Transverse colon (tissue), 4 donors: ENCODE measurements around the gene ASB13. TPM values are rescaled to one million over a fixed set of nuclear protein-coding genes. Genes with fewer than 3 reads are reported as not detected.

Experiments
- DNase-seq: peaks from one replicate; pipeline ENCODE4 v3.0.0-alpha.2; 2019
- H3K27ac ChIP-seq, 4 donors: fragments of 200-600 bp; sonication (generic); 2 replicates each; pipeline ENCODE4 v1.5.1; 2016 to 2018; ENCODE audit warnings: inconsistent platforms in 4 of 4
- H3K27me3 ChIP-seq: fragments of 200-600 bp; sonication (generic); 2 replicates; pipeline ENCODE4 v1.5.1; 2017; ENCODE audit warnings: inconsistent platforms
- H3K36me3 ChIP-seq, 4 donors: fragments of 200-600 bp; sonication (generic); 2 replicates each; pipeline ENCODE4 v1.5.1; 2017 to 2019; ENCODE audit warnings: inconsistent platforms in 4 of 4
- H3K4me1 ChIP-seq, 4 donors: fragments of 200-600 bp; sonication (generic); 2 replicates each; pipeline ENCODE4 v1.5.1; 2017 to 2020; ENCODE audit warnings: inconsistent platforms in 4 of 4
- H3K4me3 ChIP-seq, 4 donors: fragments of 200-600 bp; sonication (generic); 1 replicate in 1 of 4; 2 replicates in 3 of 4; pipeline versions ENCODE4 v1.5.1 to v1.6.1; 2017 to 2019; ENCODE audit warnings: inconsistent platforms in 4 of 4
- H3K9me3 ChIP-seq, 2 donors: fragments of 200-600 bp; sonication (generic); 2 replicates each; pipeline ENCODE4 v1.5.1; 2017 to 2019; ENCODE audit warnings: inconsistent platforms in 2 of 2
- CTCF ChIP-seq, 5 experiments: fragments of 200-600 bp in 3 of 5; fragments of 450-650 bp in 2 of 5; sonication (generic) in 3 of 5; IDR thresholded peaks; 1 replicate in 2 of 5; 2 replicates in 3 of 5; pipeline ENCODE4 v1.5.1; 2016 to 2017; ENCODE audit warnings: antibody characterized with exemption in 5 of 5, inconsistent platforms in 3 of 5, mild to moderate bottlenecking in 2 of 5, moderate library complexity in 1 of 5
- EP300 ChIP-seq: sonication (generic); formaldehyde crosslinking; IDR thresholded peaks from one replicate; pipeline ENCODE4 v1.6.1; 2017; ENCODE audit warnings: antibody characterized with exemption, low read depth
- POLR2A ChIP-seq: fragments of 450-650 bp; IDR thresholded peaks from one replicate; pipeline ENCODE4 v1.6.1; 2016; ENCODE audit warnings: antibody characterized with exemption, mild to moderate bottlenecking, moderate library complexity
- POLR2AphosphoS5 ChIP-seq, 3 donors: sonication (generic); formaldehyde crosslinking; IDR thresholded peaks; one replicate each; pipeline ENCODE4 v1.6.1; 2016; ENCODE audit warnings: antibody characterized with exemption in 3 of 3
- WGBS, 2 donors: methylation state at CpG; one replicate each; pipeline ENCODE4 v1.1.5; 2018; ENCODE audit warnings: low coverage in 1 of 2; 5-methylcytosine and 5-hydroxymethylcytosine counted together
- in situ Hi-C, 4 donors: fragments of 200-750 bp; cut with MboI; loops; one replicate each; pipeline versions ENCODE4 v1.15.0 to v1.15.1; 2017; ENCODE audit warnings: low sequenced_read_pairs in 3 of 4, low pct_ligation_motif_present in 1 of 4, low pct_unique_long_range_greater_than_20kb in 1 of 4
- intact Hi-C: fragments of 100-400 bp; cut with DNase I; formaldehyde crosslinking; loops from one replicate; pipeline ENCODE4 v1.15.1; 2023; ENCODE audit warnings: low total_unique reads
- total RNA-seq, 4 donors: library from RNA; depleted of rRNA; stranded (reverse); fragments of >200 nt; gene quantifications; one replicate each; pipeline ENCODE4 v1.1.0, GENCODE V29; 2016

Gene ASB13
- total RNA-seq, 4 donors from 2014 or later: 14.5 to 73.3 (median 61.0) TPM

GRCh38 chr10:5641501-5641900, 24.9 kb downstream of the ASB13 start:
- H3K36me3 ChIP-seq: peaks cover 0 to 36% (median 11%) of the 10 kb centered on the region in 4 donors
- in situ Hi-C loops: no loop called here
- WGBS, 2 donors: 94% methylated on average over 25 of the region's 25 CpGs; no CpG with 5 or more reads in 1 of the 2 donors

GRCh38 chr10:5640501-5640900, 25.9 kb downstream of the ASB13 start:
- peaks cover 7 to 26% (median 17%) of the 10 kb centered on the region in 4 donors for H3K4me1 ChIP-seq
- H3K27me3 ChIP-seq: no peaks in the 10 kb centered on the region
- no peak overlapping the region for H3K4me3 ChIP-seq
- H3K27ac ChIP-seq: peak overlapping the region; percentile 1 to 44 (median 29)
- in situ Hi-C loops: no loop called here
- peak; percentile 33 for DNase-seq
- peaks cover 0 to 36% (median 11%) of the 10 kb centered on the region in 4 donors for H3K36me3 ChIP-seq
- 36 to 58% methylated on average over 4 to 13 of the region's 13 CpGs for WGBS, 2 donors
- intact Hi-C loops: no loop called here
- TF ChIP-seq POLR2AphosphoS5 (IDR thresholded peaks at IDR 0.05) (no peak), CTCF (IDR thresholded peaks at IDR 0.05) (no peak), POLR2A (no peak), EP300 (no peak)
- H3K9me3 ChIP-seq: no peaks in the 10 kb centered on the region

More at GRCh38 chr10:5641501-5641900, 24.9 kb downstream of the ASB13 start:
- Histone ChIP-seq H3K4me1 (peaks cover 10 to 36% (median 25%) of the 10 kb centered on the region in 4 donors), H3K27ac (no peak overlapping the region), H3K4me3 (no peak overlapping the region), H3K9me3 (no peaks in the 10 kb centered on the region), H3K27me3 (no peaks in the 10 kb centered on the region)
- intact Hi-C loops: no loop called here
- TF ChIP-seq POLR2AphosphoS5 (IDR thresholded peaks at IDR 0.05): no peak
- TF ChIP-seq CTCF (IDR thresholded peaks at IDR 0.05): no peak
- TF ChIP-seq POLR2A: no peak
- TF ChIP-seq EP300: no peak
- no peak for DNase-seq

- Histone ChIP-seq H3K27me3 (no peaks in the 10 kb centered on the region), H3K27ac (peak overlapping the region in 3 of 4 donors; percentile 29 to 44 (median 29)), H3K4me3 (no peak overlapping the region), H3K9me3 (no peaks in the 10 kb centered on the region), H3K36me3 (peaks cover 0 to 36% (median 11%) of the 10 kb centered on the region in 4 donors), H3K4me1 (peaks cover 5 to 21% (median 15%) of the 10 kb centered on the region in 4 donors)
- TF ChIP-seq EP300 (no peak), CTCF (IDR thresholded peaks at IDR 0.05) (no peak), POLR2A (no peak), POLR2AphosphoS5 (IDR thresholded peaks at IDR 0.05) (no peak)
- in situ Hi-C loops (no loop called here), intact Hi-C loops (no loop called here)
- DNase-seq: no peak
- WGBS, 2 donors: 87% methylated on average over 12 of the region's 12 CpGs; no CpG with 5 or more reads in 1 of the 2 donors
Observed at GRCh38 chr10:5640036-5640435, 26.4 kb downstream of the ASB13 start.

- H3K9me3 ChIP-seq: no peaks in the 10 kb centered on the region
- no peak overlapping the region for H3K4me3 ChIP-seq
- 92% methylated on average over 17 of the region's 17 CpGs; no CpG with 5 or more reads in 1 of the 2 donors for WGBS, 2 donors
- peaks cover 0 to 36% (median 11%) of the 10 kb centered on the region in 4 donors for H3K36me3 ChIP-seq
- no peak overlapping the region for H3K27ac ChIP-seq
- peaks cover under 1 to 13% (median 9%) of the 10 kb centered on the region in 4 donors for H3K4me1 ChIP-seq
- in situ Hi-C loops: no loop called here
- no peak for DNase-seq
- intact Hi-C loops: no loop called here
- no peaks in the 10 kb centered on the region for H3K27me3 ChIP-seq
- TF ChIP-seq EP300: no peak
- no peak for TF ChIP-seq CTCF (IDR thresholded peaks at IDR 0.05)
- TF ChIP-seq POLR2AphosphoS5 (IDR thresholded peaks at IDR 0.05): no peak
Observed at GRCh38 chr10:5639066-5639465, 27.3 kb downstream of the ASB13 start.
